ENCODE data around the gene STK26.
"Not testable (repeated sequence)": the region's sequence is repeated elsewhere in the genome, so short reads cannot be mapped to it uniquely, and the experiment has no call there.

Gene STK26

DNA sequence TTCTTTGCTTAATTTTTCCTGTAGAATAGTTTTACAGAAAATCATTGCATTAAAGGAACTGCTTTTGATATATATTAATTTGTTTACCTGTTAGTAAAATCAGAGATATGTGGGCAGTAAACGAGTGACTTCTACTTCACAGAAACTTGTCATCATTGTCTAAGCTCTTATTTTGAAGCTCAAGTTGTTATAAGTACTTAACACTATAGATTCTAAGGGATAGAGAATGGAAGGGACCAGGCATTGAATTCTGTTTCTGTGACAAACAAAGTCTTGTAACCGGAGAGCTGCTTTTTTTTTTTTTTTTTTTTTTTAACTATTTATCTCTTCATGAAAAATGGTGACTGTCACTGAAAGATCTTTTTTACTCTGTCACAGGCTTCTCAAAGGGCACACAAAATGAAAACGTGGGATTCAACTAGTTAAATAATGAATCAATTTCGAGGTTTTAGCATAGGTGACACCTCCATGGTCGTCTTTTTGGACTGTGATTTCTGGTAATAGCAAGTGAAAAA is 14.4 kb downstream of the STK26 start:
- DNase-seq (ENCODE audit: low spot score) = no peak

DNA sequence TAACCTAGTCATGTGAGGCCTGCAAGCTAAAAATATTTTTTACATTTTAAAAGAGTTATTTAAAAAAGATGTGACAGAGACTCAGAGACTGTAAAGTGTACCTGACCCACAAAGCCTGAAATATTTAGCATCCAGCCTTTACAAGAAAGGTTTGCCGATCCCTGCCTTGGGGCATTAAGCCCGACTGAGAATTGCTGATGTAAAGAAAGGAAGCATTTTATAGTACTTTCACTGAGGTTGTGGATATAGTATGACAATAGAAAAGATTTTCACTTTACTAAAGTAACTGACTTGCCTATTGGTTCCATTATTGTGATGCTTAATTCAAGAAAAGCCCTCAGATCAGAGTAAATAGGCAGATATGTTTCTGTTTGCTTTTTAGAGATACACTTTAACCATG is 17.0 kb downstream of the STK26 start:
- DNase-seq (ENCODE audit: low spot score) = no peak

DNA sequence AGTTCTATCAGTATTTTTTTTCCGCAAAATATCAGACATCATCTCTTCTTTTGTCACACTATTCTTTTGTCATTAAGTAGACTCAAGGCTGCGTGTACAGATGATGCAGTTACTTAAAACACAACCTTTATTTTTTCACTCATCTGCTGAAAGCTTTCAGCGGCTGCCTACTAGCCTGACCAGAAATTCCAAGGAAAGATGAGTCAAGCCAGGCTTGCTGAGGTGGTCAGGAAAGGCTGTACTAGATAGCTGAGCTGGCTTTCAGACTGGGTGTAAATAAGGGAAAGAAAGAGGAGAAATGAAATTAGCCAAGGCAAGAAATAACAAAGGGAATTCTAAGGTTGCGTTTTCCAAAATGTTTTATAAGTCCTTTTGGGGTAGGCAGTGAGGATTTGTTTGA is 17.9 kb downstream of the STK26 start:
- DNase-seq (ENCODE audit: low spot score) = no peak

DNA sequence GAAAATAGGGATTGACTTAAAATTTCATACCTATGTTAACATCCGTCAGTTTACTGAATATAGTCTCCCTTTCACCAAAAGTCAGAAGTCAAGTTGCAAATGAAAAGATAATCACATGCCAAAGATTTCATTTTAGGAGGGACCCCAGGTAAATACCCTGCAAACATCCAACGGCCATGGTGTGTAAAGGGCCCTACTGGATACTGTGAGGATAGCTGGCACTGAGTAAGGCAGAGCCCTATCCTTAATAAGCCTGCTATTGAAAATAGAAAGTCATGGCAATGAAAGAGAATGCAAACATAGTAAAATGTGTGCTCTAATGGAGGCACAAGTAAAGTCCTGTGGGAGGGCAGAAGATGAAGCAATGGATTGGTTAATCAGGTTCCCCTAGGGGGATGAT is 20.9 kb downstream of the STK26 start:
- DNase-seq (ENCODE audit: low spot score) = no peak

DNA sequence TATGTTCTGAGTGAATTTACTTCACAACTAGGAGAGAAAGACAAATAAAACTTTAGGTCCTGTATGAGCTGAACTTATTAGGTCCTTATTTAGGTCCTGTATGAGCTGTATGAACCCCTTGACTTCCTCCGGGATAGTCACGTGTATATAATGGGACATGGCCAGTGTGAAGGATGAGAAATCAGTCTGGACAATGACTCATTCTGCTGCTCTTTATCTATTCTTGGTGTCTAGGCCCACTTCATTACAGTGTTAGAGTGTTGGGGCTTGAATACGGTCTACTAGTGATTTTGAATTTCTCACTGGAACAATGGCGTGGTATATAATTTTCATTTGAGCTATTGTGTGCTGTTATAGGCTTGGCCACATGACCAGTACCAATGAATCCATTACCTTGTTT is 21.9 kb downstream of the STK26 start:
- DNase-seq (ENCODE audit: low spot score) = no peak

DNA sequence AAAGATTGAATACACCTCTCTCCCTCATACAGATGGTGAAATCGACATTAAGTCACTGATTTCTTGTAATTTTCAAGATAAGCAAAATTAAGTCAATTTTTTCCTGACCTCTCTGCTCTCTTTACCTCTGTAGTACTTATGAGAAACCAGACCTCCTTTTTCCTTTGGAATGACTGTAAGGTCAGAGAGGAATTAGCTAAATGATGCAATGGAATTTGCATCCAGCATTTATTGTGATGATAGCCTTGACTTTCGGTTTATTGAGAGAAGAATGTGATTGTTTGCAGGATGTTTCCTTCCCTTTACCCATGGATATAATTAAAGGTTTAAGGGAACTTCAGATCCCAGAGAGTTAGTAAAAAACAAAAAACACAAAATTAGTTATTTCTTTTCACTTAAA is 22.4 kb downstream of the STK26 start:
- no peak for DNase-seq (ENCODE audit: low spot score)

DNA sequence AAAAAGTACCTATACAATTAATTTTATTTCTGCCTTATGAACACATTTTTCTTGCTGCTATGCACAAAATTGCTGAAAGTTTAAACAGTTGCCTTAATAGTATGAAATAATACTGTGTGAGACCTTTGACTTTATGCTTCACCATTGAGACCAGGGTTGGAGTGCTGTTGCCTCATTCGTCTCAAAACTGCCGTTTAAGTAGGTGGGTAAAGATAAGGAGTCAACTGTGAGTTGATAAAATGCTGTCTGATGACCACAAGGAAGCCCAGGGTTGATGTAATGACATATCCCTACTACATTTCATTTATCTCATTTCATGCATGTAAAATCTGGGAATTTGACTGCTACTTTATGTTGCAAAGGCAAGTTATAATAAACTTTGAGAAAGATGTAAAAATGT is 23.4 kb downstream of the STK26 start:
- no peak for DNase-seq (ENCODE audit: low spot score)

DNA sequence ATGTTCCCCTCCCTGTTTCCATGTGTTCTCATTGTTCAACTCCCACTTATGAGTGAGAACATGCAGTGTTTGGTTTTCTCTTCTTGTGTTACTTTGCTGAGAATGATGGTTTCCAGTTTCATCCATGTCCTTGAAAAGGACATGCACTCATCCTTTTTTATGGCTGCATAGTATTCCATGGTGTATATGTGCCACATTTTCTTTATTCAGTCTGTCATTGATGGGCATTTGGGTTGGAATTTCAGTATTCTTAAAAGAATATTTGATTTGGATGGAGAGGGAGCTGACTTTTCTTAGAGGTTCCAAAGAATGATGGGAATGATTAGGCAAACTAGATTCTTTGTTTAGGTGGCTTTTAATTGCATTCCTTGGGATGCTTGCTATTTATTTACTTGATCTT is 28.7 kb downstream of the STK26 start:
- DNase-seq (ENCODE audit: low spot score) = not testable (repeated sequence)

DNA sequence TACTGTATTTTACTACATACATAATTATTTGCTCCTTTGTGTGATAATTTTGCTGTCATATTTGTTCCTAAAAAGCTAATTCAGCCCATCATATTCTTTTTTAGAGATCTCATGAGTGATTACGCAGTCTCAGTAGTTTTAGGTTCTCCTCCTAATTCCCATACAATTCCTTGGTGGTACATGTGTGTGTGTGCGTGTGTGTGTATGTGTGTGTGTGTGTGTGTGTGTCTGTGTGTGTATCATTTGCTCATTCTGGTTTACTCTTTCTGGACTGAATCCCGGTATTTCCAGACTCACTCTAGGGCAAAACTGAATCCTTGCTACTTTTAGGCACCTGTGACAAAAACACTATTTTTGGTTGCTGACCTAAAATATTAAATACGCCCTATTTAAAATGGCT is 34.9 kb downstream of the STK26 start:
- DNase-seq (ENCODE audit: low spot score) = no peak

DNA sequence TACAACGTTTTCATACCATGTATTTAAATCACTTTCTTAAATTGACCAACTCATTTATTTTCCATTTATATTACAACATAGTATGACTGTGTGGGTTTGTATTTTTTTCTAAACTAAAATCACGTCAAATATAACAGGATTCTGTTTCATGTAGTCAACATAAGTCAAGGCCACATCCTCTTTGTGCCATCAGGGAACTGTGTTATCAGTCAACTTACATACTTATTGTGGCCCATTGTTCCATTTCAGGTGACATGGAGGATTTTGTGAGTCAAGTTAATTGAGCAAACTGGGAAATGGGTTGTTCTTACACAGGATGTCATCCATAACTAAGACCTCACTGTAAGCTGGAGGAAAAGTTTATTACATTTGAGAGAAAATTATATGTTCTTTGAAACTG is 35.9 kb downstream of the STK26 start:
- no peak for DNase-seq (ENCODE audit: low spot score)

DNA sequence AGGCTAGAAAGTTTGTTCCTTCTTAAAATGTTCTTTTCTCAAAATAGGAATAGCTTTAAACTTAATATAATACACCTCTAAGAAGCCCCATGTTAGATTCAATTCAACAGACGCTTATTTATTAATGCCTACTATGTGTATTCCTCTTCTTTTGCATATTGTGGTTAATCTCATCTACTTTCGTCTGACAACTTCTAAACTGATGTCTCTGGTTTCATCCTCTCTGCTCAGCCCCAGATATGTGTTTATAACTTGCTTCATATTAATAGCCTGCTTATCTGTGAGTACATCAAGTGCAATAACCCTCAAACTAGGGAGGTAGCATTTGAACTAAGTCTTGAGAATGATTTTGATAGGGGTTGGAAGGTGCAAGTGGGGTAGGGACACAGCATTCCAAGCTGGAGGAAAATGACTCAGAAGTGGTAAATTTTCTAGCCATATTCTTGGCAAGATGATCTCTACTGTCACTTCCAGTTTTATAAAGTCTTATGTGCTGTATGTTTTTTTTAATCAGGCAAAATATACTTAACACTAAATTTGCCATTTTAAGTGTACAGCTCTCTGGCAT is 37.0 kb downstream of the STK26 start:
- DNase-seq (ENCODE audit: low spot score) = no peak

DNA sequence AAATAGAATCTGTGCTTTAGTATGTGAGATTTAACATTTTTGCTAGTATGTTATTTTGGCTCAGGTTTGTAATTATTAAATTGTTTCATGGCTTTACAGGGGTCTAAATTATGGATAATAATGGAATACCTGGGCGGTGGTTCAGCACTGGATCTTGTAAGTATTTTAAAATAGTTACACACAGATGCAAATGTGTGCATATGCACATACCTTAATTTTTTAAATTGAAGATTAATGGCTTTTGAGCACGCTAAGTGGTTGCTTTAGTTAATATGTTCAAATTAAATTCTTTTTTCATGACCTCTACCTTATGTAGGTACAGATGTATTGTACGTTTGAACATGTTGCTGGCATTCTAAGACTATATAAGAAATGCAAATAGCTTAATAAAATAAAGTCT is 40.2 kb downstream of the STK26 start:
- DNase-seq (ENCODE audit: low spot score) = no peak

DNA sequence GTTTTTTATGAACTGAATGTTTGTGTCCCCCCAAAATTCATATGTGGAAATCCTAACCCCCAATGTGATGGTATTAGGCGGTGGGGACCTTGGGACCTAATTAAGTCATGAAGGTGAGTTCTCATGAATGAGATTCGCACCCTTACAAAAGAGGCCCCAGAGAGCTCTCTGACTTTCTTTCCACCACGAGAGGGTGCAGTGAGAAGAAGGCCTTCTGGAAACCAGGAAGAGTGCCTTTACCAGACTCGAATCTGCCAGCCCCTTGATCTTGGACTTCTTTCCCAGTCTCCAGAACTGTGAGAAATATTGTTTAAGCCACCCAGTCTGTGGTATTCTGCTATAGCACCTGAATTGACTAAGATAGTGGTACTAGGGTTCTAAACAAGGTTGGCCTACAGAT is 40.8 kb downstream of the STK26 start:
- no peak for DNase-seq (ENCODE audit: low spot score)

DNA sequence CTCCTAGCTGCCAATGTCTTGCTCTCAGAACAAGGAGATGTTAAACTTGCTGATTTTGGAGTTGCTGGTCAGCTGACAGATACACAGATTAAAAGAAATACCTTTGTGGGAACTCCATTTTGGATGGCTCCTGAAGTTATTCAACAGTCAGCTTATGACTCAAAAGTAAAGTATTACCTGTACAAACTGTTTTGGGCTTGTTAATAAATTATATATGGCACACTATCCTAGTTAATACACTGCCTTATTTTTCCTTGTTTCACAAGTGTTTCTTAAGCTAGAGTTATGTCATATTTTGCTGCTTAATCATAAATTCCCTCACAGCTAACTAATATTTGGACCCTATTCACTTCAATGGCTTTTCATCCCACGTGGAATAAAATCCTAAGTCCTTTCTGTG is 45.3 kb downstream of the STK26 start:
- no peak for DNase-seq (ENCODE audit: low spot score)

DNA sequence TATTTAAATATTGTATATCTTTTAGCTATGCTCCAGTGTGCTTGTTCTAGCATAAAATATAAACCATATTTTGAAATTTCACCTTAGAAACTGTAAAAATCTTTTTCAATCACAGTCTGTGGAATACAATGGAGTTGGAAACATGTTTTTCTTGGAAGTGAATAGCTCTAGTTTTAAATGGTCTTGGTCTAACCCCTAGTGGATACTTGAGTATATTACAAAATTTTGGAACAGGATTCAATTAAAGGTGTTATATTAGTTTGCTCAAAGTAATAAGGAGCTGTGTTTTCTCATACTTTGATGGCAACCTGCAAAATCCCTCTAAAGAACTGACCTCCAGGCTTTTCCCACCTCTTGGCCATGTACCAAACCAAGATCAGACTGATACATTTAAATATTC is 48.2 kb downstream of the STK26 start:
- DNase-seq (ENCODE audit: low spot score) = no peak

DNA sequence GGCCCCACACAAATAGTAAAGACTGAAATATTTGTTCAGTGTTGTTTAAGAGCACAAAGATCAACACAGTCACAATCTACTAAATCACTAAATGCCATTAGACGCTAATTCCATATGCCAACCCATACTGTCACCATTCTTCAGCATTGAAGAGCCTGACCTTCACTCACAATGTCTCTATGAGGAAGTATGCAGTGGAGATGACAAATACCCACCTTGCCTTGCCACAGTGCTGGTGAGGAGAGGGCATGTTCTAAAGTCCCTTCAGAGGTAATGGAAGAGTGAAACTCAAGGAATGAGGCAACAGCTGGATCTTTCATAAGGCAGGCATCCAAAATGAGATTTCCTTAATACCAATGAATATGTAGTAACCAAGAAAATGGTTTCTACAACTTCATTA is 54.3 kb downstream of the STK26 start:
- DNase-seq (ENCODE audit: low spot score) = no peak

DNA sequence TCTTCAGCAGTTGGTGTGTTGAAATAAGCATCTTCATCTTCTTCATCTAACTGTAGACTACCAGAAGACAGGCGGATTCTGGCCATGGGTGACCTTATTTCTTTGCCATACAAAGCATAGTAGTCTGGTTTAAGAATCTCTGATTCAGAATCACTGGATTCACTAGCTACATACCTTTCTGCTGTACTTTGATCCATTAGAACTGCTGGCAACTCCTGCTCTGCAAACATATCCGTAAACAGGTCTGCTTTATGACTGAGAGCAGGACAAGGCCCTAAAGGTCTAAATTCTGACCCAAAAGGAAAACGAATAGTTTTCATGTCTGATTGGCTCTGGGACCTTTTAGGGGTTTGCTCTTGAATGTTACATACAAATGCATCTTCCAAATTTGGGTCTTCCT is 54.8 kb downstream of the STK26 start:
- no peak for DNase-seq (ENCODE audit: low spot score)

DNA sequence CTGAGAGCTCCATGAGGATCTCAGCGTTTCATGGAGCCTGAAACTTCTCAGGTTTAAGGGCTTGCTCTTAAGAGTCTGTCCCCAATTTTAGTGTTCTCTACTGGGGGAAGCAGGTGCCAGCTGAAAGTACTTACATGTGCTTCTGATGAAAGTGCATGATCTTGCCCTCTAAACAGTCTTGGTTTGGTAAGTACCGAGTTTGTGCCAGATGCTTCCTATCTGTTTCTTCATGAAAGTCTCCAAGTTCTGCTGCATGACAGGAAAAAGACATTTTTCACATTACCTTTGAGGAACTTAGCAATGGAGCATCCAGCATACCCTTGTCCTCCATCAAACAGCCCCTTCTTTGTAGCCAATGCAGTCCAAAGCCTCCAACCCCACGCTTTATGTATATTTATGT is 62.7 kb downstream of the STK26 start:
- DNase-seq (ENCODE audit: low spot score) = no peak

DNA sequence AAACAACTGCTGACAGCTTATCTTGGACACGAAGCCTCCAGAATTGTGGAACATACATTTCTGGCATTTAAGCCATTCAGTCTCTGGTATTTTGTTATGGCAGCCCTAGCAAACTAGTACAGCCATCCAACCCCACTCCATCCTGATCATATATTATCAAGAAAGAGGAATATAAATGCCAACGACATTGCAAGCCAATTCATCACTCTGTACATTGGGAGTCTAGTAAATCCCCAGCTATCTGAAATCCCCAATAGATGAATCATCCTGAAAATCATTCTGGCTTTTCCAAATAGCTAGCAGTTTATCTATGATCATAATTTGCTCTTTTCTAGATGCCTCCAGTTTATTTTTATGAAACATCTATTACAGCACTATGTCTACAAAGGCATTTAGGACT is 63.6 kb downstream of the STK26 start:
- DNase-seq (ENCODE audit: low spot score) = no peak

DNA sequence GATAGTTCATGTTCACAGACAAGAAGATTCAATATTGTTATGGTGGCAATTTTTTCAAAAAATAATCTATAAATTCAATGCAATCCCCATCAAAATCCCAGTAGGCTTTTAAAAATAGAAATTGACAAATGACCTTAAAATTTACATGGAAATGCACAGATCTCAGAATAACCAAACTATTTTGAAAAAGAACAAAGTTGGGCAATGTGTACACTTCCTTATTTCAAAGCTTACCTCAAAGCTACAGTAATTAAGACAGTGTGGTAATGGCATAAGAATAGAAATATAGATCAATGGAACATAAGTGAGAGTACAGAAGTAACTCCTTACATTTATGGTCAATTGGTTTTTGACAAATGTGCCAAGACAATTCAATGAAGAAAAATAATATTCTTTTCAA is 65.8 kb downstream of the STK26 start:
- no peak for DNase-seq (ENCODE audit: low spot score)

DNA sequence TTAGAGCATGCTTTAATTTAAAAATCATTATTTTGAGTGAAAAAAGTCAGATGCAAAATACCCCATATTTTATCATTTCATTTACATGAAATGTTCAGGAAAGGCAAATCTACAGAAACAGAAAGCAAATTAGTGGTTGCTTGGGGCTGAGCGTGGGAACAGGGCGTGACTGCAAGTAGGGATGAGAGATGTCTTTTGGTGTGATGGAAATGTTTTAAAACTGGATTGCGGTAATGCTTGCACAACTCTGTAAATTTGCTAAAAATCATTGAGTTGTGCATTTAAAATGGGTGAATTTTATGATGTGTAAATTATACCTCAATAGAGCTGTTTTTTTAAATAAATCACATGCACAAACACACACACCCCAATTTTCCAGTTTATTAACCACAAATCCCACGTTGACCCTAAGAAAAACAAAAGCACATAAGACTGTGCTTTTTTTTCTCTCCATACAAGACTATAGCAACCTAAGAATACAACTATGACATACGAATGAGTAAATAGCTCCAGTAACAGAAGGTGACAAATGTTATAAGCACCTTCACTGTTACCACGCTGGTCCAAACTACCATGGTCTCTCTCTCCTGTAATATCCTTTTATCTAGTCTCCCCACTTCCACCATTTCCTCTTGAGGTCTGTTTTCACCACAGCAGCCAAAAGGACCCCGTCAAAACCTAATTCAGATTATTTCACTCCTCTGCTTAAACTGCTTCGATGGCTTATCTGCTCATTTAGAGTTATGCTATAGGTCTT is 67.5 kb downstream of the STK26 start:
- no peak for DNase-seq (ENCODE audit: low spot score)

DNA sequence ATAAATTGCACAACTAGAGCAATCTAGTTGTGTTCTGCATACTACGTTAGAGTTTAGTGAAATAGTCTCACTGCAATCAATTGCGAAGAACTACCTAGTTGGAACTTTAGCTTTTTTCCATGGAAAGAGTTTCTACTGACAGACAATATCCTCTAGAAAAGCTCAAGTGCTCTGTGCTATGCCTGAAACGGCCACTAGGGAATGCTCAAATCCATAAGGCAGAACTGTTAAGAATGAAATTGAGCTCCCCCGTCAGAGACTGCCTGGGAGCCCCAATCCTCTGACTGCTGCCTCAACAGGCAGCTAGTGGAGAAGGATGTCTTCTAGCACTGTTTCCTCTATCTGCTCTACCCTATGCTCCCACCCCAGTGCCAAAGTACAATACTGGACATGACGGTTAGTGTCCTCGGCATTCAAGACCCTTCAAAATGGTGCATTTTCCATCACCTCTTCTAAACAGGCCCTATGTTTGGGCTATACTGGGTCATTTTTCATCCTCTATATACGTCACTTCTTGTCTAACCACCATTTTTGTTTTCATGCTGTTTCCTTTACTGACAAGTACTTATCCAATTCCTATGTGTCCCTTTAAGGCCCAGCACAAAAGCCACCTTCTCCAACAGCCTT is 69.5 kb downstream of the STK26 start:
- peak; percentile 50 for DNase-seq (ENCODE audit: low spot score)

DNA sequence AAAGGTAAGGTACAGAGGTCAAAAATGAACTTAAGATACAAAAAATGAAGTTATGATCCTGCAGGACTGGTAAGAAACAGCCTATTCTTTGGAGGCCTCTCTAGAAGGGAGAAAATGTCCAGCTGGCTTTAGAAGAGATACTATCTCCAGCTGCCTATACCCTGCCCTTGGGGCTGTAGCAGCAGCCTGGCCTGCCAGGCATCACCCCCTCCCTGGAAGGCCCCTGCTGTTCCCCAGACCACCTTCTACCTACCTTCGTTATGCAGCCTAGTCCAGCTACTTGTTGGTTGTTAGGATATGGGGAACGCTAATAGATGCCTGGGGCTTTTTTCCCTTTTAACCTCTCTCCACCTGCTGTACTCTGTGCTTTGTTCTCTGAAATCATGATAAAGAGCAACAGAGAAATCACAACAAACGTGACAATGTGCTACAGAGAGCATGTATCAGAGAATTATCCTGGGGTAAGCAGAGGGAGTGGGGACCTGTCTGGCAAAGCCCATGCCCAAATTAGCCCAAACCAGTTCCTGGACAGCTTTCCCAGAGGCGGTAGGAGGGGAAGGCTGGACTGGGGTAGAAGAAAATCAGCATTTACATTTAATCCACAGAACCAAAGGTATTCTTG is 70.2 kb downstream of the STK26 start:
- DNase-seq (ENCODE audit: low spot score) = no peak
